DMS79 (cell line): ENCODE results near the gene ARHGAP32.

Experiments used
- DNase-seq: peaks from one replicate; lab custom pipeline; 2025; lab: John Stamatoyannopoulos, UW

ARHGAP32 gene

DNA sequence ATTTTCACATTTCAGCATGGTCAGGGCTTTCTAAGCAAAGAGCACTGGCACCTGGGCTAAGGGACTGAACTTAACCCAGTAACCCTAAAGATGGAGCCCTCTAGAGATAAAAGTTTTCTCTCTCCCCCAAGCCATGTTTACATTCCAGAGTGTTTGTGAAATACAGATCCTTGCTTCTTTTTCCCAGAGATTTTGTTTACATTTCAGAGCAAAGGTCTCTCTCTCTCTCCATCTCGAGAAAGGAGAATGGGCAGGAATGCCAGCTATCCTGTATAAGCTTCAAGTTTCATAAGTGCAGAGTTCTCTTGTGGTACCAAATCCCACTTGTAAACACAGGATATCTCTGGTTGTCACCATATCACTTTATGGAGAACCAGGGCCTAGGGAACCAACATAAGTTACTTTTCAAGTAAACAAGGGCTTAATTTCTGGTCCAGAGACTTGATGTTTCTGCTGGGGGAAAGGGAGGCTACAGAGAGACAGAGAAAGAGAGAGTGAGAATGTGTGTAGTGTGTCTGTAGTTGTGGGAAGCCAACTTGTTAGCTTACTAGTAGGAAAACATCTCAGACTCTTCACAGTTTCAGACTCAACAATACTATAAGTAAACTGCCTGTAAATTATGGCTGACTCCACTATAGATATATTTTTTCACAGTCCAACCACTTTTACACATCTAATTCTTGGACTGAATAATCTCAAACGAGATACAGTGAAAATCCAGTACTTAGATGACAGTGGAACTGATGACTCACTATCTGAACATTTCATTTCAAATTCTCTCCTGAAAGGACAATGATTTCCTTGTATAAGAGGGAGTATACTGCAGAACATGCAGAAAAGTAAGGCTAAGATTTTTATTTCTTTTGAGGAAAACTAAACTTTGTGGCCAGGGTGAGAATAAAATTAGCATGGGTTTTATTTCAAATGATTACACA, 76.2 kb downstream of the ARHGAP32 start:
- DNase-seq, result no peak

DNA sequence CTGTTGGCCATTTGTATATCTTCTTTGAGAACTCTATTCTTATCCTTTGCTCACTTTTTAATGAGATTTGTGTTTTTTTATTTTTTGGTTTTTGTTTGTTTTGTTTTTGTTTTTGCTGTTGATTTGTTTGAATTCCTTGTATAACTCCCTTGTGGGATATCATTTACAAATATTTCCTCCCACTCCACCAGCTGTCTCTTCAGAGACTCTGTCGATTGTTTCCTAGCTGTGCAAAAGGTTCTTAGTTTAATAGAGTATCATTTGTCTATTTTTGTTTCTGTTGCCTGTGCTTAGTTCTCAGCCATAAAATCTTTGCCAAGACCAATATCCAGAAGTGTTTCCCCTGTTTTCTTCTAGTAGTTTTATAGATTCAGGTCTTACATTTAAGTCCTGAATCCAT, 82.4 kb downstream of the ARHGAP32 start:
- DNase-seq, result no peak

DNA sequence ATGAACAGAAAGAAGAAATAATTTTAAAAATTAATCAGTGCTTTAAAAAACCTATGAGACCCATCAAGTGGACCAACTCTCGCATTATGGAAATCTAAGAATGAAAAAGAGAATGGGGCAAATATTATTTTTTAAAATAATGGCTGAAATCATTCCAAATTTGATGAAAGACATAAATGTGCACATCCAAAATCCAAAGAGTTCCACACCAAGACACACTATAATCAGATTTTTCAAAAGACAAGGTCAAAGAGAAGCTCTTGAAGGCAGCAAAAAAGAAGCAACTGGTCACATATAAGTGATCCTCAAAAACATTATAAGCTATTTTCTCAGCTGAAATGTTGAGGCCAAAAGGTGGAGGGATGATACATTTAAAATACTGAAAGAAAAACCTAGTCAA, 85.3 kb downstream of the ARHGAP32 start:
- DNase-seq, result no peak

DNA sequence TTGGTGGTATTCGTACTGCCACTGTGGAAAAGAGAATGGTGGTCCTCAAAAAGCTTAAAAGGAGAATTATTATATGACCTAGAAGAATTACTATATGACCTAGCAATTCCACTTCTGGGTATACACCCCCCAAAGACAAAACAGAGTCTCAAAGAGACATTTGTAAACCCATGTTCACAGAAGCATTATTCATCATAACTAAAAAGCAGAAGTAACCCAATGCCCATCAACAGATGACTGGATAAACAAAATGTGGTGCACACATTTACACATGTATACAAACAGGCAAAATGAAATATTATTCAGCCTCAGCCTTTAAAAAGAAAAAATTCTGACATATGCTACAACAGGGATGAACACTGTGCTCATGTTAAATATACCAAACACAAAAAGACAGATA, 89.4 kb downstream of the ARHGAP32 start:
- no peak for DNase-seq

DNA sequence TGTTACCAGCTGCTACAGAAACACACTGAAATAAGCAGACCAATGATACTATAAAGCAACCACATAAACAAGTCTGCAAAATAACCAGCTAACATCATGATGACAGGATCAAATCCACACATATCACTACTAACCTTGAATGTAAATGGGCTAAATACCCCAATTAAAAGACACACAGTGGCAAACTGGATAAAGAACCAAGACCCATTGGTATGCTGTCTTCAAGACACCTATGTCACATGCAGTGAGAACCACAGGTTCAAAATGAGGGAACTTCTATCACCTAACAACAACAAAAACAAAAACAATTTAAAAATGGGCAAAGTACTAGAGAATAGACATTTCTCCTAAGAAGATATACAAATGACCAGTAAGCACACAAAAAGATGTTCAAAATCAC, 89.9 kb downstream of the ARHGAP32 start:
- no peak for DNase-seq

DNA sequence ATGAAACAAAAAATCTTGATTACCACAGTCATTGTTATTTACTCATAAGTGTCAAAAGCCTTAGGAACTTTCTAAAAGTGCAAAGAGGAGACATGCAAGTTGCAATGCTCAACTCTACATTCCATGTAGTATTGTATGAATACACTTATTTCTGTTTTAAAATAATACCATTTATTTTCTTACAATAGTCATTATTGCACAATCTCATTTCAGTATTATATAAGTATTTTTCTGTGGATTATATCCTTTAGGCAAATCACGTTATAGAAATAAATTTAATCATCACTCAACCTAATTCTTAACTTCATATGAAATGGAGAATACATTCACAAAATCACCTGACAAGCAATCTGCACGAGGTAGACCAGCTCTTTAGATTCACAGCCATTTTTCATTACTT, 98.8 kb downstream of the ARHGAP32 start:
- no peak for DNase-seq

DNA sequence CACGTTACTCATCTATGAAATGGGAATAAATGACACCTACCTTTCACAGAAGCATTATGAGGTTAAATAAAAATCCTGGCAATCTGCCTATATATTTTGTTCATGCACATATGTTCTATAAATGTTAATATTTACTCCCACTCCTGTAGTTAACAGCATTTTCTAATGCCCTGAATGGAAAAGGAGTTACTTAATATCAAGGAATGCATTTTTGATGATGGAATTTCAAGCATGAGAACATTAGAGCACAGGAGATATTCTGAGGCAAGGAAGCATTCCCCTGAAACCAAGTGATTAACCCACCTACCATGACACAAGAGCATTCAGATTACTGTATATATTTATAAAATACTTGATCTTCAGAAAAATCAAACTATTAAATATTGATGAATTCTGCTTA, 102.1 kb downstream of the ARHGAP32 start:
- no peak for DNase-seq

DNA sequence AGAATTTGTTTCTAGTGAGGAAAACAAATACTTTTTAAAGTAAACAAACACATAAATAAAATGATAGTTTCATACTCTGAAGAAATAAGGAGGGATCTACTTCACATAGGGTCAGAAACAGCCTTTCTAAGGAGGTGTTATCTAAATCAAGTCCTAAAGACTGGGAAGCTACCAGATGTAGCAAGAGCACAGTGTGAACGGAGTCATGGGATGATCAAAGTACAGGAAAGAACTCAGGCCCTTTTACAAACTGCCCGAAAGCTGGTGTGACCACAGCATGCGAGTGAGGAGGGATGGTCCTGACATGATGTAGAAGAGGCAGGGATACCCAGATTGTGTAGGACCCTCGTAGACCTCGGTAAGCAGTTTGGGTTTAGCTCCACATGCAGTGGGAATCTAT, 102.8 kb downstream of the ARHGAP32 start:
- no peak for DNase-seq

DNA sequence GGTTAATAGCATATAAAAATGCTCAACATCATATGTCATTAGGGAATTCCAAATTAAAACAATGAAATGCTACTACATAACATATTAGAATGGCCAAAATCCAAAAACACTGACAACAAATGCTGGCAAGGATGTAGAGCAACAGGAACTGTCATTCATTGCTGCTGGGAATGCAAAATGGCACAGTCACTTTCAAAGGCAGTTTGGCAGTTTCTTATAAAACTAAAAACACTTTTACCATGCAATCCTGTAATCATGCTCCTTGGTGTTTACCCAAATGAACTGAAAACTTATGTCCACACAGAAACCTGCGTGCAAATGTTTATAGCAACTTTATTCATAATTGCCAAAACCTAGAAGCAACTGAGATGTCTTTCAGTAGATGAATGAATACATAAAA, 105.1 kb downstream of the ARHGAP32 start:
- DNase-seq, result no peak

DNA sequence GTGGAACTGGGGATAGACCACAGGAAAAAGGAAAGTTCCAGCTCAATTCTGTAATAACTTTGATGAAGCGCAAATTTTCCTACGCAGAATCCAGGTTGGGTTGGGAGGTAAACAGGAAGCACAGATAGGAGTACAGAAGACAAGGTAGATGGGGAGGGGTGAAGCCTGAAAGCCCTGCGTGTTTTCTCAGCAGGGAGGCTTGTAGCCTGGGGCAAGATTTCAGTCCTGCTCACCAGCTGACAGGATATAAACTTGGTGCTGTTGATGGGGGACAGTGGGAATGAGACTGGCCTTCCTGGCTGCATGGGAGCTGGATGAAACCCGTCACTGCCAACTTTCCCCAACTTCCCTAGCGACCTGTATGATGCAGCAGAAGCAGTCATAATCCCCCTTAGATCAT, 114.9 kb downstream of the ARHGAP32 start:
- DNase-seq, result no peak

DNA sequence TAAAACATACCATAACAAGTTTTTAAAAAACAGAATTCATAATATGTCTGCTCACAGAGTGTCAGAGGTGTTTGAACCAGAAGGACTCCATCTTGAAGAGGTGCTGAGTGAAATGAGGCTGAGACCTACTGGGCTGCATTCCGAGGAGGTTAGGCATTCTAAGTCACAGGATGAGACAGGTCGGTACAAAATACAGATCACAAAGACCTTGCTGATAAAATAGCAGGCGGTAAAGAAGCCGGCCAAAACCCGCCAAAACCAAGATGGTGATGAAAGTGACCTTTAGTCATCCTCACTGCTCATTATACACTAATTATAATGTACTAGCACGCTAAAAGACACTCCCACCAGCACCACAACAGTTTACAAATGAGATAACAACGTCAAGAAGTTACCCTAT, 116.4 kb downstream of the ARHGAP32 start:
- no peak for DNase-seq

DNA sequence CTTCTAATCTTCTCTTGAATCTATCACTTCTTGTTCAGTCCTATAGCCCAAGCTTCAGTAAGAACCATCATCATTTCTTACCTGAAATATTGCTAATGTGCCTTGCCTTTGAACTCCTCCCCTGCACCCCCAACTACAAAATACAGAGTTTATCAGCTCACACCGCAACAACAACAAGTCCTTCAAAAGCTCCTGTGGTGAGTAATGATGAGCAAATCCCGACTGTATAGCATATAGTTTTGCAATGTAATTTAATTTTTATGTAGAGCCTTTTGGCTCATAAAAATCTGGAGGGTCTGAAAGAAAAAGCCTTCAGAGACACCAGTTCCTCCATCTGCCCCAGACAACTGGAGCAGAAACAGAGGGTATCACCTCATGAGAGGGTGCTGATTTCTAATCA, 124.7 kb downstream of the ARHGAP32 start:
- DNase-seq, result no peak

DNA sequence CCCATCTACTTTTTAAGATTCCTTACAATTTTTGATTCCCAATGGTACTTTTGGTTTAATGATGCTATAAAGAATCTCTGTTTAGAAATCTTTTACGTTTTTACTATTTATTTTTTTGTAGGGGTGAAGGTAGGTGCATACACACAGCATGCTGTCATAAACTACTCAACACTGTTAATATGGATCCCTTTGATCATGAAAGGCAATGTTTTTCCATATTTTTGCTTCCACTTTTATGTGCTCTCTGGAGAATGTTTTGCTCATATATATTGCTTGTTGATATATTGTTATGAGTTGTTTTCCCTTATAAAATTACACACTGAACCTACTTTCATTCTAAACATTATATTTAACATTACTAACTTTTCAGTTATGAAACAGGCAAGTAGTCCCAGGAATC, 125.9 kb downstream of the ARHGAP32 start:
- DNase-seq, result no peak

DNA sequence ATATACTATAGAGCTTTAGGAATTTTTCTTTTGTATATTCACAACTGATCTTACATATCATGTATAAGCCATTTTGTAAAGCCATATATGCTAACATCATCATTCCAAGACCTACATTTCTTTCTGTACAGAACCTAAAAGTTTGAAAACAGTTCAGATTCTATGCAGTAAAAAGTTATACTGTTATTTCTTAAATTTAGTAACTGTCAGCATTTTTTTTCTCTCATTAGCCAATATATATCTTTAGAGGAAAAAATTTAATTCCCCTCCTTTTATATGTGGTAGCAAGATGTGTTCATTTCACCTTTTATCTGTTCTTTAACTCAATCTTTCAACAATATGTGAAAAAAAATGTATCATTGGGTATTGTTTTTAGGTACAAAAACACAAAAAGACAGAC, 129.0 kb downstream of the ARHGAP32 start:
- no peak for DNase-seq

DNA sequence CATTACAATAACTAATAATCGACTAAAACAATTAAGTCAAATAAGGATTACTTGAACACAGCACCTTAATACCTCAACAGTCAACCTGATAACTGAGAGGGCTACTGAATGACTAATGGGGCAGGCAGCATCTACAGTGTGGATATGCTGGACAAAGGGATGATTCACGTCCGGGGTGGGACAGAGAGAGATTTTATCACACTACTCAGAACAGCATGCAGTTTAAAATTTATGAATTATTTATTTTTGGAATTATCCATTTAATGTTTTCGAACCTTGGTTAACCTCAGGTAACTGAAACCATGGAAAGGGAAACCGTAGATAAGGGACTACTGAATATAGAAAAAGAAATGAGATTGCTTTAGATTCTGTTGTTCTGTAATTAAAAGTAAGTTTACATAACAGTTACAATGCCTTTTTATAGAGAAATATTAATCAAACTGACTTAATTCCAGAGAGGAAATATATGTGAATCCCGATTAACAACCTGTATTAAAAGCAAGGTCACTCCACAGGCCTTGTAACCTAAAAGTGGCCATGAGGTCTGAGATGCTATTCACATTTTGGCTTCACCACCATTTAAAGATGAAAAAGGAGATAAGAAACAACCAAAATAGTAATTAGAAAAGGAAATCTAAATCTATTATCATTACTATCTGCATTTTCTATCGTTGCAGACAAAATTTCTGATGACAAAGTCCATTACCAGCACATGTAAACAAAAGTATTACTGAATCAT, 130.5 kb downstream of the ARHGAP32 start:
- DNase-seq, result no peak

DNA sequence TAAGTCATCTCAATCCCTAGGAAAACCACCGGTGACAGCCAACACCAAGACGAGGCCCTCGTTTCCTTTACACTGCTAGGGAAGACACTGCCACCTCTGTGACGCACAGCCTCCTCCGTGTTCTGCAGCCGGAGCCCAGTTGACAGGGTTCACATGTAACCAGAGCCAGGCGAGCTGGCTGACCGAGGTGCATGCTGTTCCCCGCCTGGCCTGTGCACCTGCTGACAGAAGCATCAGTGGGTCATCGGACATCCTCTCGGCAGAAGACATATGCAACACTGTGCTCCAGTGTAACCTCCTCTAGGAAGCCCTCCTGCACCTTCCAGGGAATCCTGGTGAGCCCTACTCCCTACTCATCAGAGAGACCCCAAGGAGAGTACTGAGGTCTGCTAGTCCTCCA, 135.2 kb downstream of the ARHGAP32 start:
- no peak for DNase-seq

DNA sequence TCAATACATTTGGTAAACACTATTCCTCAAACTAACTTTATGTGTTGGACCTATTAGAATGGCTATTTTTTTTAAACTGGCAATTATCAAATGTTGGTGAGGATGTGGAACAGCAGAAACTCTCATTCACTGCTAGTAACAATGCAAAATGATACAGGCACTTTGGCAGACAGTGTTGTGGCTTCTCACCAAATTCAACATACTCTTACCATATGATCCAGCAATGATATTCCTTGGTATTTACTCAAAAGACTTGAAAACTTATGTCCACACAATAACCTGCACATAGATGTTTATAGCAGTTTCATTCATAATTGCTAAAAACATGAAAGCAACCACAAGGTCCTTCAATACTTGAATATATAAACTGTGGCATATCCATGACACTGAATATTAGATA, 136.9 kb downstream of the ARHGAP32 start:
- no peak for DNase-seq

DNA sequence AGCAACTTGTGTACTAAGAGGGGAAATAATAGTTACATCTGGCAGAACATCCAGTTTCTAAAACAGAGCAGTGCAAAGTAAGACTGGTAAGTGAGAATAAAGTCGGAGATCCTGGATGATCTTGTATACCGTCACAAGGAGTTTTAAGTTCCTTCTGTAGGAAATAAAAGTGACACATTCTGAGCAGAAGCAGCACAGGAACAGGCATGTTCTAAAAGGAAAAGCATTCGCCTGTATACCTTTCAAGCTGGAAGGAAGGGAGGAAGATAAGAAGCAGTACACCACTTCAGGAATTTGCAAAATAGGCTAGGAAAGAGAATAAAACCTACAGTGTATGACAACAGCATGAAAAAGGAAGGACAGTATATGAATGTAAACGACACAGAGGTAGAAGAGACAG, 143.2 kb downstream of the ARHGAP32 start:
- DNase-seq, result no peak

DNA sequence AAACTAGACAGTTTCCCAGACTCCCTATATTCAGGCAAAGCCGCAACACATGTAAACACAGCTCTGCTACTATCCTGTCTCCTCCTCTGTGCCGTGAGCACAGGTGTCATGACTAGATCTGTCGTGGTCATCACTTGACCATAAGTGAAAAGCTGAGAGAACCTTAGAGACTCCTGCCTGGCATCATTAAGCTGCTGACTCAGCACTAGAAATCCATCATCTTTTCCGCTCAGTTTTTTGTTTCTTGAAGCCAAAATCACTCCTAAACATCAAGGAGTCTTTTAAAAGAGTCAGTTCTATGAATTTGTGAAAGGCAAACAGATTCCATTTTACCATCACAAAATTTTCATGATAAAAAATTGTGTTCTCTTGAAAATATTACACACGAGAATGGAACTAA, 147.0 kb downstream of the ARHGAP32 start:
- no peak for DNase-seq

DNA sequence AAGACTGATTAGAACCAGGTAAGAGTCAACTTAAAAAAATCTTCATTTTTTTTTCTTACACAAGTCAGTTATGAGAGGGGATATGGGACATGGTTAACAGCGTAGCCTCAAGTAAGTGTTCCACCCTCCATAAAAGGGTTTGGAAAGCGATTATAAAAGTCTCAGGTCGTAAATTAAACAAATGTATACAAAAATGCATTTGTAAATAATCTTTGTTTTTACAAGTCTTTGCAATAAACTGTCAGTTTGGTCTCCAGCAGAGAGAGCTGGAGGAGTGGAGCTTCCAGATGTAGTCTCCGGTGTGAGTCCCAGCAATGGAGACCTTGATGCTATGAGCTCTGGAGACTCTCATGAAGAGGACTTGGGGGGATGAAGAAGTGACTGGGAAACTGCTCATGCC, 149.6 kb downstream of the ARHGAP32 start:
- no peak for DNase-seq

DNA sequence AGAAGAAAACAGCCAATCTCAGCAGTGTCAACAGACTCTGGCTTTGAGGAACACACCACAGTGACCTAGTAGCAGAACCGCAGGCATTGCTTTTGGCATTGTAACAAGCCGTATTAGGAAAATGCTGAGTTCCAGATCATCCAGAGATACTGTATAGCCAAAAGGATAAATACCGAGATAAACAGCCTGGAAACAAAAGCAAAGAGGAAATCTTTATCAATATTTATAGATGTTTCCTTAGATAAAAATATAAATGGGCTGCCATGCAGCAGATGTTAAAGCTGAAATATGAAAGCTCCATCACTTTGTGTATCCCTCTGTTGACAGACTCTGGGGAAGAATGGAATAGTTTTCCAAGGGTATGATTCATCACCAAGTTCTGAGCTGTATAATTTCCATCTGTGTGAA, 150.5 kb downstream of the ARHGAP32 start:
- DNase-seq, result no peak

DNA sequence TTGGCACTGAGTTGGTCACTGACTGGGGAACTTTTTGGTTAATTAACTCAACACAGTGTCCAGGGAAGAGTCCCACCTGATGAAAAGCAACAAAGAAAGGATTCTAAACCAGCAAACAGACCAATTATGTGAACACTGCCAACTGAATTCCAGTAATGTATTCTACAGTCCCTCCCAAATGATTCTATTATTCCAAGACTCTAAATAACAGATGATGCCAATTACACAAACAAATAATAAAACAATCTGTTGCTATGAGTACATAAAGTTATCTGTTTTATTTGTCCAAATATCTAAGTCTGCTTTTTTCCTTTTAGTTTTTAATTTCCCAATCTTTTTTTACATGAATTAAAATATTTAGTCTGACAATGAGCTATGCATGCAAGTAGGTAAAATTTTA, 151.2 kb downstream of the ARHGAP32 start:
- no peak for DNase-seq

DNA sequence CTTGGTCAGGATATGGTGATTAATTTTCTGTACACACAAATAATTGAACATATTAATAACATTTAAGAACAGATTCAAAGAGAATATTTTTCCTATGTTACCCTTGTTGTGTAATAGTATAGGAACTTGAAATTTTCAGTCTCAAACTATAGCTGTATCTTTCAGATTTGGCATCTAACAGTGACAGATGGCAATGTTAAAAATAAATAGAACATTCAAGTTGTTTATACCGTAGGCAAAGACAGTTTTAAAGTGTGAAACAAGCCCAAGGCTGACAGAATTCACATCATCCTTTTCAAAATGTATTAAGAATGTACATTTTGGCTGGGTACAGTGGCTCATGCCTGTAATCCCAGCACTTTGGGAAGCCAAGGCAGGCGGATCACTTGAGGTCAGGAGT, 156.9 kb downstream of the ARHGAP32 start:
- no peak for DNase-seq

DNA sequence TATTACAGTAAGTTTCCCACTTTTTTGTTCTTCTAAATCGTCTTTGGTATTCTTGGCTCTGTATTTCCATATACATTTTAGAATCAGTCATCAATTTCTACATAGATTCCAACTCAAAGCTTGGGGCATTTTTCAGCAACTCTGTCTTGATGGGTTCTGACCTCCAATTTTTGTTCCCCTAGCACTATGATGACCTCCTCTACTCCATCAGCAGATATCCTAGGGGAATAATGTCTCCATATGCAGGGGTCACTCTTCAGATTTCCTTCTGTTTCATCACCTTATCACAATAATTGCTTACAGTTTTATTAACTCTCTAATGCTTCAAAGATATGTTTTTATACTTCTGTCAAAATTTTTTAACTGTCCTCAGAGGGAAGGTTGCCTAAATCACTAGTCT, 158.1 kb downstream of the ARHGAP32 start:
- DNase-seq, result no peak
